ENCODE data around the gene NDUFS8.

The NDUFS8 gene

DNA sequence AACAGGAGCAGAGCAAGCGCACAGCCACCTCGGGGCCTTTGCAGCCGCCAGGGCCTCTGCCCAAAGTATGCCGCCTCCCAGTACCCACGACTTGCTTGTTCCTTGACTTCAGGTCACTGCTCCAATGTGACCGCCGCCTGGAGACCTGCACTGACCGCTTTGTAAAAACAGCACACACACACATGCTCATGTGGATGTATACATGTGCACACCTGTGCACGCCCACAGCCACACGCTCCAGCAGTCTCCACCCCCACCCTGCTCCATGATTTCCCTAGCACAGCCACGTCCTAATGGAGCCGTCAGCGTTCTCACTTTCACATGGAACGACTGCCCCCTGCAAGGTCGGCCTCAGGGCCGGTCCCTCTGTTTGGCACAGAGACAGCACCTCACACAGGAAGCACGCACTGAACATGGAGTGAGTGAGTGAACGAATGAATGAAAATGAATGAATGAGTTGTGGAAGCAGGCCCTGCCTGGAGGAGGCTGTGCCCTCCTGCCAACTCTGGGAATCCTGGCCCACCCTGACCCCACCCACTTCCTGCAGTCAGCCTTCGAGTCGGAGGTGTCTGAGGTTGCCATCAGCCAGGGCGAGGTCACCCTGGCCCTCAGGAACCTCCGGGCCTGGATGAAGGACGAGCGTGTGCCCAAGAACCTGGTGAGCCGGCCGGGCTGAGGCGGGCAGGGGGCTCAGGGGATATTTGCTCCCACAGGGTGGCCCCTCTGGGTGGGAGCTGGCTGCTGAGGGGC, 12.3 kb upstream of the NDUFS8 start:
- Mint-ChIP-seq H3K27me3 (ENCODE audit: low read depth) (no peaks in the 10 kb centered on the region), H3K9me3 (no peaks in the 10 kb centered on the region), H3K27ac (no peak overlapping the region), H3K36me3 (ENCODE audit: low read depth) (no peaks in the 10 kb centered on the region), H3K4me1 (ENCODE audit: low read depth) (no peaks in the 10 kb centered on the region), H3K4me3 (no peak overlapping the region)

DNA sequence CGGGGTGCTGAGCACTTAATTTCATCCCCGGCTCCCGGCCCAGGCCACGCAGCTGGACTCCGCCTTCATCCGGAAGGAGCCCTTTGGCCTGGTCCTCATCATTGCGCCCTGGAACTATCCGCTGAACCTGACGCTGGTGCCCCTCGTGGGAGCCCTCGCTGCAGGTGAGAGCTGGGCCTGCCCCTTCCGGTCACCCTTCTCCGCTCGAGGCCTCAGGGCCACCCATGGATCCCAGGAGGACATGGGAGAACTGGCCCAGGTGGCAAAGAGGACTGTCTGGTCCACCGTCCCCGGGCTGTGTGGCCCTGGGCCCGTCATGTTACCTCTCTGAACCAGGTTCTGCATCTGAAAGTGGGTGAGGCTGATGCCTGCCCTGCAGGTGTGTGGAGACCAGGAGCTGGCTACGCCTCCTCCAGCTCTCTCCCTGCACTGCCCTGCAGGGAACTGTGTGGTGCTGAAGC, 11.7 kb upstream of the NDUFS8 start:
- H3K27me3 Mint-ChIP-seq (ENCODE audit: low read depth): no peaks in the 10 kb centered on the region
- no peak overlapping the region for H3K27ac Mint-ChIP-seq
- no peaks in the 10 kb centered on the region for H3K9me3 Mint-ChIP-seq
- no peaks in the 10 kb centered on the region for H3K36me3 Mint-ChIP-seq (ENCODE audit: low read depth)
- no peaks in the 10 kb centered on the region for H3K4me1 Mint-ChIP-seq (ENCODE audit: low read depth)
- H3K4me3 Mint-ChIP-seq: no peak overlapping the region

DNA sequence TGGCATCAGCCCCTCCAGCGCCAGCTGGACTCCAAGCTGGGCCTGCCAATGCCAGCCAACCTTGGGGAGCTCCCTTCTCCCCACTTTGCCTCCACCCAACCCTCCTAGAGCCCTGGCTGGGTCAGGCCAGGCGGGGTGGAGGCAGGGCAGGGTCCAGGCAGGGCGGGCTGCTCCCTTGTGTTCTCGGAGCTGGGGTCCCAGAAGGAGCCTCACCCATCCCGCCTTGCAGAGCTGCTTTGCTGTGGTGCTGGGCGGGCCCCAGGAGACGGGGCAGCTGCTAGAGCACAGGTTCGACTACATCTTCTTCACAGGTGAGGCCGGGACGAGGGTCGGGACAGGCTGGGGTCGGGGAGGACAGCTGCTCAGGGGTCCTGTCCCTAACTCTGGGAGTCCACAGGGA, 11.0 kb upstream of the NDUFS8 start:
- Mint-ChIP-seq H3K27me3 (ENCODE audit: low read depth) (no peaks in the 10 kb centered on the region), H3K9me3 (no peaks in the 10 kb centered on the region)

DNA sequence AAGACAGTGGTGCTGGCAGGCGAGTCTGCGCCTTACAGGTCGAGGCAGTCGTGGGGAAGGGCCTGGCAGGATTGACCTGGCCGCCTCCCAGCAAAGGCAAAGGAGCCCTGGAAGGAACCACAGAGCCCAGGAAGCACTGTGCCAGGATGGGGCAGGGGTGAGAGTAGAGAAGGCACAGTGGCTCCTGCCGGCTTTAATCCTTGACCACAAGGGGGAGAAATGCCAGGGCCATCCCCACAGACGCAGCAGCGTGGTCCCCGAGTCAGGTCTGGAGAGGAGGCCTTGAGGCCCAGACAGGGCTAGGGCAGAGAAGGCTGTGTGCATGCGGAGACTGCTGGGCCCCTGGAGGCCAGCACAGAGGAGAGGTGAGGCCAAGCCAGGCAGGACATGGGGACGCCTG, 9.9 kb upstream of the NDUFS8 start:
- H3K27ac Mint-ChIP-seq: no peak overlapping the region

More for the DNA sequence above, 11.0 kb upstream of the NDUFS8 start:
- H3K27ac Mint-ChIP-seq: no peak overlapping the region
- H3K4me3 Mint-ChIP-seq: no peak overlapping the region
- no peaks in the 10 kb centered on the region for H3K36me3 Mint-ChIP-seq (ENCODE audit: low read depth)
- H3K4me1 Mint-ChIP-seq (ENCODE audit: low read depth): no peaks in the 10 kb centered on the region

DNA sequence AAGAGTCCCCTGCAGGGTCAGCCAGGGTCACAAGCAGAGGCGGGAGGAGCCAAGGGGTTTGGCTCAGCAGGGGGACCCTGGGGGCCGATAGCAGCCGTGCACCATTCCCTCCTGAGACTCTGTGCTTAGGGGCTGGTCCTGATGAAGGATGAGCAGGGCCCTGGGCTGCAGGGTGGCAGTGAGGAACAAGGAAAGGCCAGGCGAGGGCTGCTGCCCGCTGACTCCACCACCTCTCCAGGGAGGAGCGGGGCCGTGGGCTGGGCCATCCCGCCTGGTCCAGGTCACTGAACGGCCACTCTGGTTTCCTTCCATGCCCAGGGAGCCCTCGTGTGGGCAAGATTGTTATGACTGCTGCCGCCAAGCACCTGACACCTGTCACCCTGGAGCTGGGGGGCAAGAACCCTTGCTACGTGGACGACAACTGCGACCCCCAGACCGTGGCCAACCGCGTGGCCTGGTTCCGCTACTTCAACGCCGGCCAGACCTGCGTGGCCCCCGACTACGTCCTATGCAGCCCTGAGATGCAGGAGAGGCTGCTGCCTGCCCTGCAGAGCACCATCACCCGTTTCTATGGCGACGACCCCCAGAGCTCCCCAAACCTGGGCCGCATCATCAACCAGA, 9.2 kb upstream of the NDUFS8 start:
- no peak overlapping the region for H3K4me3 Mint-ChIP-seq
- H3K27ac Mint-ChIP-seq: no peak overlapping the region
- H3K27me3 Mint-ChIP-seq (ENCODE audit: low read depth): no peaks in the 10 kb centered on the region
- no peaks in the 10 kb centered on the region for H3K36me3 Mint-ChIP-seq (ENCODE audit: low read depth)
- H3K4me1 Mint-ChIP-seq (ENCODE audit: low read depth): peaks cover 3% of the 10 kb centered on the region
- H3K9me3 Mint-ChIP-seq: no peaks in the 10 kb centered on the region

More for the DNA sequence above, 9.9 kb upstream of the NDUFS8 start:
- Mint-ChIP-seq H3K27me3 (ENCODE audit: low read depth) (no peaks in the 10 kb centered on the region), H3K4me1 (ENCODE audit: low read depth) (peaks cover 3% of the 10 kb centered on the region), H3K36me3 (ENCODE audit: low read depth) (no peaks in the 10 kb centered on the region), H3K9me3 (no peaks in the 10 kb centered on the region), H3K4me3 (no peak overlapping the region)

DNA sequence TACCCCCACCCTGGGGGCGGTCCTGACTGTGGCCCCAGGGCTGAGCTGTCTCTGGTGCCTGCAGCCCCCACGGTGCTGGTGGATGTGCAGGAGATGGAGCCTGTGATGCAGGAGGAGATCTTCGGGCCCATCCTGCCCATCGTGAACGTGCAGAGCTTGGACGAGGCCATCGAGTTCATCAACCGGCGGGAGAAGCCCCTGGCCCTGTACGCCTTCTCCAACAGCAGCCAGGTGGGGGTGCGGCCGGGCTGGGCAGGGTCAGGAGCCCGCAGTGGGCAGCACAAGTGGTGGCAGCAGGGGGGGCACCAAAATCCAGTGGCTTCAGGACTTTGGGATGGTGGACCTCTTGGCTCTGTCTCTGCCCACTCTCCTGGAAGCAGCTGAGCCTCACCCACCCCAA, 8.0 kb upstream of the NDUFS8 start:
- Mint-ChIP-seq H3K27ac (no peak overlapping the region), H3K4me3 (no peak overlapping the region), H3K36me3 (ENCODE audit: low read depth) (no peaks in the 10 kb centered on the region), H3K9me3 (no peaks in the 10 kb centered on the region), H3K27me3 (ENCODE audit: low read depth) (no peaks in the 10 kb centered on the region), H3K4me1 (ENCODE audit: low read depth) (peaks cover 3% of the 10 kb centered on the region)

DNA sequence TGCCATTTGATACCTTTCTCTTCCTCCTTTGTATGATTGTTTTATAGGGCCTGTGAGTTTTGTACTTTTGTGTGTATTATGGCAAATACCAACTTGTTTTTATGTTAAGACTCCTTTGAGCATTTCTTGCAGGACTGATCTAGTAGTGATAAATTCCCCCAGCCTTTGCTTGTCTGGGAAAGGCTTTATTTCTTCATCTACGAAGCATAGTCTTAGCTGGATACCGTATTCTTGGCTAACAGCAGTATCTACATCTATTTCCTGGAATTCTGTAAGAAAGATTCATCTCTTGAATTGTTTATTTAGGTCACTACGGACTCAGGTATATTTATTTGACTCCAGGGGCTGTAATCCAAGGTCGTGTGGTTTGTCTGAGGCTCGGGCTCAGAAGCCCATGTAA, 6.0 kb upstream of the NDUFS8 start:
- peaks cover 9% of the 10 kb centered on the region for H3K4me1 Mint-ChIP-seq (ENCODE audit: low read depth)
- H3K36me3 Mint-ChIP-seq (ENCODE audit: low read depth): no peaks in the 10 kb centered on the region
- no peaks in the 10 kb centered on the region for H3K27me3 Mint-ChIP-seq (ENCODE audit: low read depth)
- no peaks in the 10 kb centered on the region for H3K9me3 Mint-ChIP-seq
- H3K27ac Mint-ChIP-seq: no peak overlapping the region
- H3K4me3 Mint-ChIP-seq: no peak overlapping the region

DNA sequence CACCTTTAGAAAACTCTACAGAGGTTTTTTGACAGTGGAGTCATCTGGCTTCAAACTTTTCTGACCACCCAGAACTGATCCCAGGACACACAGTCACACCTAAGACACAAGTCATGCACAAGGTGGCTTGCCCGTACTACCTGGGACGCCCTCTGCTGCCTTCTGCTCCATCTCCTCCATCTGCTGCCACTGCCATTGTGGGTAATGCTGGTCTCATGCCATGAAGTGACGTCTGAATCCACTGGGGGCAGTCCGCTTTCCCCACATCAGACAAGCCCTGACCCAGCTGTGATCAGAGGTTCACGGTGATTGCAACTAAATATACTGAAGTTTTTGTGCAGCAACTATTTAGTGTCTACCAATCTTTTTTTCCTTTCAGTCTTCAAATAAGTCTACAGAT, 5.4 kb upstream of the NDUFS8 start:
- Mint-ChIP-seq H3K9me3 (no peaks in the 10 kb centered on the region), H3K4me3 (no peak overlapping the region), H3K4me1 (ENCODE audit: low read depth) (peaks cover 11% of the 10 kb centered on the region), H3K27ac (no peak overlapping the region), H3K27me3 (ENCODE audit: low read depth) (no peaks in the 10 kb centered on the region), H3K36me3 (ENCODE audit: low read depth) (no peaks in the 10 kb centered on the region)

DNA sequence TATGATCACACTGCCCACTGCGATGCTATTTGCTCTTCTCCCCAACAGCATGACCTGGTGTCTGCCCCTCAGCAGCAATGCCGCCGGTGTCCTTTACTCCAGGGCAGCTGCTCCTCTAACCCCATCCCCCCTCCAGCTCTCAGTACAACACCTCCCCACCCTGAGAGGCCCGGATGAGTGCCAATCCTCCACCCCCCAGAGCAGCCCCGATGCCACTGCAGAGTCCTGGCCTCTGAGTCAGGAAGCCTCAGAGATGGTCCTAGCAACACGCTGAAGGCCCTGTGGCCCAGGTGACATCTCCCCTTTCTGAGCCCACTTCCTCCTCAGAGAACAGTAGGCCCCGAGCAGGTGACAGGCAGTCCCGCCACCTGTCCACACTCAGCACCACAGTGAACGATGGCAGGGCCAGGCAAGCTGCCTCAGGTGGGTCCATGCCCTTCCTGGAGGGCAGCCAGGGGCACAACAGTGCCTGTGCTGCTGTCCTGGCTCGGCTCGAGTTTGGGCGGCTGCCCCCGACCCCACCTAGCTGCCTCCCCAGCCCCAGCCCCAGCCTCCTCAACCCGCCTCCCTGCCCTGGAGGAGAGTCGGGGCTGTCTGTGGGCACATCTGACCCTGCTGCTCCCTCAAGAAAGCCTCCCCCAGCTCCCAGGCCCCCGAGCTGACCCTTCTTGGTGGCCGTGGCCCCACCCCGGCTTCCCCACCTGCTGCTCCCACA, 3.9 kb upstream of the NDUFS8 start:
- H3K27me3 Mint-ChIP-seq (ENCODE audit: low read depth): no peaks in the 10 kb centered on the region
- H3K36me3 Mint-ChIP-seq (ENCODE audit: low read depth): peaks cover under 1% of the 10 kb centered on the region
- H3K27ac Mint-ChIP-seq: no peak overlapping the region
- peaks cover 16% of the 10 kb centered on the region for H3K4me1 Mint-ChIP-seq (ENCODE audit: low read depth)
- H3K4me3 Mint-ChIP-seq: no peak overlapping the region
- no peaks in the 10 kb centered on the region for H3K9me3 Mint-ChIP-seq

DNA sequence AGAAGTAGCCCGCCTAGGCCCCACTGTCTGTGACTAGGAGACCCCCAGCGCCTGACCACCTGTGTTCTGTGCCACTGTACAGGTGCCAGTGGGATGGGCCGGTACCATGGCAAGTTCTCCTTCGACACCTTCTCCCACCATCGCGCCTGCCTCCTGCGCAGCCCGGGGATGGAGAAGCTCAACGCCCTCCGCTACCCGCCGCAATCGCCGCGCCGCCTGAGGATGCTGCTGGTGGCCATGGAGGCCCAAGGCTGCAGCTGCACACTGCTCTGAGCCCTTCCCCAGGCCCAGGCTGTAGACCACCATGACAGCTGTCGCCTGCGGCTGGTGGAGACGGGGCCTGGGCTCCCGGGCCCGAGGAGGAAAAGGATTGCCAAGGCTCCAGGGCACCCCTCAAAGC, 2.8 kb upstream of the NDUFS8 start:
- peaks cover 3% of the 10 kb centered on the region for H3K36me3 Mint-ChIP-seq (ENCODE audit: low read depth)

DNA sequence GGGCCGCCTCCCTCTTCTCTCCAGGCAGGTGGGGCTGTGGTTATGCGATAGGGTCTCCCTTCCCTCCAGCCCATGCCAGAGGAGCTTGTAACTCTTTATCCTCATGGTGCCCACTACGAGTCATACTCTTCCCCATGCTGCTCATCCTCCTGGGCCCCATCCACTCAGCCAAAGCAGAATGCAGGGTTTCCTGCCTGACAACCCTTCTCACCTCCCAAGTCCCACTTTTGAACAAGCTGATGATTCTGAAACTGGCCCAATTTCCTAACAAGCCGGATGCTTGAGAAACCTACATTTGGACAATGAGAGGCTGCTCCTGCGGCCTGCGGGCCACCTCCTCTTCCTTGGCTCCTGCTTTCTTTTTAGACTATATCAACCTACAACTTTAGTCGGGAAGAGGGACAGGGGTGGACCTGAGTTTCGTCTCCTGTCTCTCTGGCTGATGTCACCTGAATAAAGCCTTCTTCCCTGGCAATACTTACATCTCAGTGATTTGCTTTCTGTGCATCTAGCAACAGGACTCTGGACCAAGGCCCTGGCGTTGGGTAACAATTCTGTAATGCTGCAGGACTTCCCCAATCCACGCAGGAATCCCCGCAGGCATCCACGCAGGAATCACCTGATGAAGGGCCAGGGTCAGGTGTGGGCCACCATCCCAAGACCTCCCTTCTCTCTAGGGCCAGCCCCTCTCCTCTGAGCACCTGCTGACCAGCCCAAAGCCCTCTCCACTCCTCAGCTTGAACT, 1.5 kb upstream of the NDUFS8 start:
- Mint-ChIP-seq H3K9me3 (no peaks in the 10 kb centered on the region), H3K27me3 (ENCODE audit: low read depth) (no peaks in the 10 kb centered on the region), H3K4me3 (peak overlapping the region; percentile 71), H3K27ac (peak overlapping the region; percentile 41), H3K4me1 (ENCODE audit: low read depth) (peaks cover 19% of the 10 kb centered on the region), H3K36me3 (ENCODE audit: low read depth) (peaks cover 6% of the 10 kb centered on the region)

More for the DNA sequence above, 2.8 kb upstream of the NDUFS8 start:
- H3K27me3 Mint-ChIP-seq (ENCODE audit: low read depth): no peaks in the 10 kb centered on the region
- no peaks in the 10 kb centered on the region for H3K9me3 Mint-ChIP-seq
- H3K27ac Mint-ChIP-seq: no peak overlapping the region
- no peak overlapping the region for H3K4me3 Mint-ChIP-seq
- H3K4me1 Mint-ChIP-seq (ENCODE audit: low read depth): peaks cover 19% of the 10 kb centered on the region

DNA sequence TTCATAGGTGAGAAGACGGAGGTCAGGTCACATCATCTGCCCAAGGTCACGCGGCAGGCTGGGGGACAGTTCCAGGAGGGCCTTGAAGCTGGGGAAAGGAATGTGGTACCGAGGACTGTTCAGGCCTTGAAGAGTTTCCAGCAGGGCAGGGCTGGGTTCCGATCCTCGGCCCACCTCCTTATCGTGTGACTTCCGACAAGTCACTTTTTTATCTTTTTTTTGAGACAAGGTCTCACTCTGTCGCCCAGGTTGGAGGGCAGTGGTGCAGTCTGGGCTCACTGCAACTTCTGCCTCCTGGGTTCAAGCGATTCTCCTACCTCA, 623 bp downstream of the NDUFS8 start:
- H3K27ac Mint-ChIP-seq: peak overlapping the region; percentile 91
- no peaks in the 10 kb centered on the region for H3K9me3 Mint-ChIP-seq
- H3K4me3 Mint-ChIP-seq: peak overlapping the region; percentile 95
- H3K27me3 Mint-ChIP-seq (ENCODE audit: low read depth): no peaks in the 10 kb centered on the region
- H3K36me3 Mint-ChIP-seq (ENCODE audit: low read depth): peaks cover 6% of the 10 kb centered on the region
- H3K4me1 Mint-ChIP-seq (ENCODE audit: low read depth): peaks cover 16% of the 10 kb centered on the region

DNA sequence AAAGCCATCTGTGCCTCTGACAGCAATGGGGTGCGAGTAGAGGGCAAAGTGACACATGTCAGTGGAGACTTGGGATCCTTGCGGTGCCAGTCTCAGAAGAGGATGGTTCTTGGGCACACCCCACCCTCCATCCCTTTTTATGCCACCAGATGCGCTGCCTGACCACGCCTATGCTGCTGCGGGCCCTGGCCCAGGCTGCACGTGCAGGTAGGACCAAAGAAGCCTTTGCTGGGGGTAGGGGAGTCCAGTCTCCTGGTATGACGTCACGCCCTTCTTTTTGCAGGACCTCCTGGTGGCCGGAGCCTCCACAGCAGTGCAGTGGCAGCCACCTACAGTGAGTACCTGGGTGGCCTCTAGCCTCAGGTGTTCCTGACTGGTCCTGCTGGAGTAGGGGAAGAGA, 1.5 kb downstream of the NDUFS8 start:
- H3K4me3 Mint-ChIP-seq: peak overlapping the region; percentile 95
- H3K36me3 Mint-ChIP-seq (ENCODE audit: low read depth): peaks cover 8% of the 10 kb centered on the region
- no peaks in the 10 kb centered on the region for H3K27me3 Mint-ChIP-seq (ENCODE audit: low read depth)
- peaks cover 20% of the 10 kb centered on the region for H3K4me1 Mint-ChIP-seq (ENCODE audit: low read depth)
- peak overlapping the region; percentile 91 for H3K27ac Mint-ChIP-seq
- no peaks in the 10 kb centered on the region for H3K9me3 Mint-ChIP-seq

DNA sequence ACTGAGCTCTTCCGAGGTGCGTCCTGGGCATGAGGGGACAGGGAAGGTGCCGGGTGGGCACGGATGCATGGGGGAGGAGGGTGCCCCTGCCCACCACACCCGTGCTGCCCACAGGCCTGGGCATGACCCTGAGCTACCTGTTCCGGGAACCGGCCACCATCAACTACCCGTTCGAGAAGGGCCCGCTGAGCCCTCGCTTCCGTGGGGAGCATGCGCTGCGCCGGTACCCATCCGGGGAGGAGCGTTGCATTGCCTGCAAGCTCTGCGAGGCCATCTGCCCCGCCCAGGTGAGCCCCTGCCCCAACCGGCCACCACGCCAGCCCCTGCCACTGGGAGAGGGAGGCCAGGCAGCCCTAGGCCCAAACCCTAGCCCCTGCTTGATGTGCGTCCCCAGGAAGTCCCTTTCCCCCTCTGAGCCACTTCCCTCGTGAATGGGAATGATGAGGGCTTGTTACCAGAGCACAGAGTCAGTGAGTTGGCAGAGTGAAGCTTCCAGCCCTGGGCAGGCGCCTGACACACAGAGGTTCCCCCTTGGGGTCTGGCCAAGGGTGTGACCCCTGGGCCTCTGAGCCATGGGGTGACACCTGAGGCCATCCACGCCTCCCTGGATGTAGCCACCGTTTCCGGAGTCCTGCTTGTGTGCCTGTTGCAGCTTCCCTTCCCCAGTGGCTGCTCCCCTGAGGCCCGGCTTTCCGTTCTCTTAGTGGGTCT, 2.7 kb downstream of the NDUFS8 start:
- Mint-ChIP-seq H3K4me1 (ENCODE audit: low read depth) (peaks cover 26% of the 10 kb centered on the region), H3K27me3 (ENCODE audit: low read depth) (no peaks in the 10 kb centered on the region), H3K9me3 (no peaks in the 10 kb centered on the region), H3K4me3 (no peak overlapping the region), H3K36me3 (ENCODE audit: low read depth) (peaks cover 8% of the 10 kb centered on the region), H3K27ac (no peak overlapping the region)
